ENCODE data around the gene SLC15A3. TPM values are rescaled to one million over a fixed set of nuclear protein-coding genes. Genes with fewer than 3 reads are reported as not detected.

SLC15A3 gene
- total RNA-seq, 2 experiments from 2014 or later = 12.6 to 41.4 TPM

GRCh38 chr11:60900673-60901404 lies 51.1 kb downstream of the SLC15A3 start:
- Histone ChIP-seq H3K4me3 (ENCODE audit: low read depth, low read length, poor library complexity, severe bottlenecking) (no peak overlapping the region), H3K9me3 (ENCODE audit: low read length) (no peaks in the 10 kb centered on the region), H3K27ac (ENCODE audit: low read depth, low read length, poor library complexity, severe bottlenecking) (no peak overlapping the region), H3K4me1 (ENCODE audit: insufficient read depth, low read length, poor library complexity, severe bottlenecking) (peaks cover 15% of the 10 kb centered on the region), H3K36me3 (ENCODE audit: insufficient read depth, low read length) (peaks cover 99% of the 10 kb centered on the region), H4K20me1 (ENCODE audit: insufficient read depth, low read length) (peaks cover 28% of the 10 kb centered on the region), H3K79me2 (ENCODE audit: insufficient read depth, low read depth, low read length) (peaks cover 31% of the 10 kb centered on the region), H3K4me2 (ENCODE audit: low read length) (no peak overlapping the region), H3K9me2 (ENCODE audit: insufficient read depth, low read length) (no peaks in the 10 kb centered on the region), H2AFZ (ENCODE audit: low read length) (no peak overlapping the region)
- CTCF ChIA-PET (ENCODE audit: unreplicated experiment) = interaction anchor here (1.3 kb wide), 1 partner anchor 13 kb away, joined by 8 read pairs; no protein-coding TSS in a partner anchor
- POLR2A ChIA-PET = interaction anchor here (1.8 kb wide), 1 partner anchor 14 kb away, joined by 8 read pairs; the partner anchor contains the start of gene TMEM109
- no peak for TF ChIP-seq EZH2phosphoT487 (IDR thresholded peaks at IDR 0.05; ENCODE audit: borderline replicate concordance, low read depth, low read length)
- TF ChIP-seq, protein P1, sequence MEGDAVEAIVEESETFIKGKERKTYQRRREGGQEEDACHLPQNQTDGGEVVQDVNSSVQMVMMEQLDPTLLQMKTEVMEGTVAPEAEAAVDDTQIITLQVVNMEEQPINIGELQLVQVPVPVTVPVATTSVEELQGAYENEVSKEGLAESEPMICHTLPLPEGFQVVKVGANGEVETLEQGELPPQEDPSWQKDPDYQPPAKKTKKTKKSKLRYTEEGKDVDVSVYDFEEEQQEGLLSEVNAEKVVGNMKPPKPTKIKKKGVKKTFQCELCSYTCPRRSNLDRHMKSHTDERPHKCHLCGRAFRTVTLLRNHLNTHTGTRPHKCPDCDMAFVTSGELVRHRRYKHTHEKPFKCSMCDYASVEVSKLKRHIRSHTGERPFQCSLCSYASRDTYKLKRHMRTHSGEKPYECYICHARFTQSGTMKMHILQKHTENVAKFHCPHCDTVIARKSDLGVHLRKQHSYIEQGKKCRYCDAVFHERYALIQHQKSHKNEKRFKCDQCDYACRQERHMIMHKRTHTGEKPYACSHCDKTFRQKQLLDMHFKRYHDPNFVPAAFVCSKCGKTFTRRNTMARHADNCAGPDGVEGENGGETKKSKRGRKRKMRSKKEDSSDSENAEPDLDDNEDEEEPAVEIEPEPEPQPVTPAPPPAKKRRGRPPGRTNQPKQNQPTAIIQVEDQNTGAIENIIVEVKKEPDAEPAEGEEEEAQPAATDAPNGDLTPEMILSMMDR (conservative IDR thresholded peaks at IDR 0.05; ENCODE audit: low read length) = no peak
- DNase-seq (ENCODE audit: low spot score) = no peak
- BruUV-seq (replicated peaks) = no TSS peak
- intact Hi-C loops (cut with micrococcal nuclease; ENCODE audit: unreplicated experiment) = no loop called here

DNA sequence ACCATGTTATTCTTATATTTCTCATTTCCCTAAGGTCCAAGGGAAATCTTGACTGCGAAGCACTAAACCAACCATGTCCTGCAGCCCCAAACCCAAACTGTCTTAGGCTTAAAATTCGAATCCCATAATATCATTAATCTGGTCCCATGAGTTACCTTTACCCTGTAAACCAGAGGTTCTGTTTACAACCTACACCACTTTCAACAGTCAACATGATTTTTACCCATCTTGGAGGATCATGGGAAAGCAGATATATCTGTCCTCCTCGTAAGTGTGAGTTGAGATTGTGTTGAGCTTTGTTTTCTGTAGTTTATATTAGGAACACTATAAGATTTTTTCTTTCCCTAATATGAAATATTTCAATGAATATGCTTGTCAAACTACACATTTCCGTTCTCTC lies 52.0 kb downstream of the SLC15A3 start:
- Histone ChIP-seq H4K20me1 (ENCODE audit: insufficient read depth, low read length) (peaks cover 19% of the 10 kb centered on the region), H3K4me1 (ENCODE audit: insufficient read depth, low read length, poor library complexity, severe bottlenecking) (peaks cover 9% of the 10 kb centered on the region), H3K9me3 (ENCODE audit: low read length) (no peaks in the 10 kb centered on the region), H3K4me2 (ENCODE audit: low read length) (no peak overlapping the region), H2AFZ (ENCODE audit: low read length) (no peak overlapping the region), H3K9me2 (ENCODE audit: insufficient read depth, low read length) (no peaks in the 10 kb centered on the region), H3K36me3 (ENCODE audit: insufficient read depth, low read length) (peaks cover 99% of the 10 kb centered on the region), H3K27ac (ENCODE audit: low read depth, low read length, poor library complexity, severe bottlenecking) (no peak overlapping the region), H3K79me2 (ENCODE audit: insufficient read depth, low read depth, low read length) (peaks cover 22% of the 10 kb centered on the region), H3K4me3 (ENCODE audit: low read depth, low read length, poor library complexity, severe bottlenecking) (no peak overlapping the region)
- intact Hi-C loops (cut with micrococcal nuclease; ENCODE audit: unreplicated experiment) = loop anchor here (1.0 to 10.0 kb wide), 2 partner anchors 55 to 69 kb away; partner anchors contain the start of gene SLC15A3
- no TSS peak for BruUV-seq (replicated peaks)
- TF ChIP-seq EZH2phosphoT487 (IDR thresholded peaks at IDR 0.05; ENCODE audit: borderline replicate concordance, low read depth, low read length) = no peak
- TF ChIP-seq, protein P1 (conservative IDR thresholded peaks at IDR 0.05; ENCODE audit: low read length) = no peak
- CTCF ChIA-PET (ENCODE audit: unreplicated experiment) = interaction anchor here (0.5 to 2.0 kb wide), 6 partner anchors 12 to 218 kb away, joined by 3 to 12 read pairs (median 4); partner anchors contain the start of gene TMEM109
- DNase-seq (ENCODE audit: low spot score) = no peak
- POLR2A ChIA-PET = no interaction called here

Data from OCI-LY7 (cell line).